Measurements from ENCODE around the gene PDE6G. TPM values are rescaled to one million over a fixed set of nuclear protein-coding genes. Genes with fewer than 3 reads are reported as not detected.

Gene PDE6G
- total and polyA plus RNA-seq, 2 of the 13 experiments (the other 11 are each of a cell fraction or from before 2014, with no cell fraction given) = 1.4 to 6.7 TPM

DNA sequence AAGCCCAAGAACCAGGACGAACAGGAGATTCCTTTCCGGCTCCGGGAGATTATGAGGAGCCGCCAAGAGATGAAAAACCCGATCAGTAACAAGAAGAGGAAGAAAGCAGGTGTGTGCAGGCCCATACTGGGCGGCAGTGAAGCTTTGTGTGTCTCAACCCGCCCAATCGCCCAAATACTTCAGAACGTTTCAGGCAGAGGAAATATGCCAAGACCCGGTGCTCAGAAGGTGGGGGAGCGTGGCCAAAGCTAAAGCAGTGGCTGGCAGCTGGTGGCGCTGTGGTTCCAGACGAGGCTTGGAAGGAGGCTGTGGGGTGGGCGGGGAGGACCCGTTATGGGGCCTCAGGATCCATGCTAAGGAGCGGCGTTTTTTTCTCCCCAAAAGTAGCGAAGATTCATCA, 11.4 kb upstream of the PDE6G start:
- POLR2A ChIA-PET = interaction anchor here (0.6 to 6.3 kb wide), 7 partner anchors 9 to 46 kb away, joined by 4 to 68 read pairs (median 15); partner anchors contain the start of genes ARL16, HGS, MRPL12 and NPLOC4
- TF ChIP-seq, protein P1, sequence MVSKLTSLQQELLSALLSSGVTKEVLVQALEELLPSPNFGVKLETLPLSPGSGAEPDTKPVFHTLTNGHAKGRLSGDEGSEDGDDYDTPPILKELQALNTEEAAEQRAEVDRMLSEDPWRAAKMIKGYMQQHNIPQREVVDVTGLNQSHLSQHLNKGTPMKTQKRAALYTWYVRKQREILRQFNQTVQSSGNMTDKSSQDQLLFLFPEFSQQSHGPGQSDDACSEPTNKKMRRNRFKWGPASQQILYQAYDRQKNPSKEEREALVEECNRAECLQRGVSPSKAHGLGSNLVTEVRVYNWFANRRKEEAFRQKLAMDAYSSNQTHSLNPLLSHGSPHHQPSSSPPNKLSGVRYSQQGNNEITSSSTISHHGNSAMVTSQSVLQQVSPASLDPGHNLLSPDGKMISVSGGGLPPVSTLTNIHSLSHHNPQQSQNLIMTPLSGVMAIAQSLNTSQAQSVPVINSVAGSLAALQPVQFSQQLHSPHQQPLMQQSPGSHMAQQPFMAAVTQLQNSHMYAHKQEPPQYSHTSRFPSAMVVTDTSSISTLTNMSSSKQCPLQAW (CRISPR knock-in tag; IDR thresholded peaks at IDR 0.05) = peak; percentile 45; the same call in 1 of the 2 replicates
- TF ChIP-seq, protein P2, sequence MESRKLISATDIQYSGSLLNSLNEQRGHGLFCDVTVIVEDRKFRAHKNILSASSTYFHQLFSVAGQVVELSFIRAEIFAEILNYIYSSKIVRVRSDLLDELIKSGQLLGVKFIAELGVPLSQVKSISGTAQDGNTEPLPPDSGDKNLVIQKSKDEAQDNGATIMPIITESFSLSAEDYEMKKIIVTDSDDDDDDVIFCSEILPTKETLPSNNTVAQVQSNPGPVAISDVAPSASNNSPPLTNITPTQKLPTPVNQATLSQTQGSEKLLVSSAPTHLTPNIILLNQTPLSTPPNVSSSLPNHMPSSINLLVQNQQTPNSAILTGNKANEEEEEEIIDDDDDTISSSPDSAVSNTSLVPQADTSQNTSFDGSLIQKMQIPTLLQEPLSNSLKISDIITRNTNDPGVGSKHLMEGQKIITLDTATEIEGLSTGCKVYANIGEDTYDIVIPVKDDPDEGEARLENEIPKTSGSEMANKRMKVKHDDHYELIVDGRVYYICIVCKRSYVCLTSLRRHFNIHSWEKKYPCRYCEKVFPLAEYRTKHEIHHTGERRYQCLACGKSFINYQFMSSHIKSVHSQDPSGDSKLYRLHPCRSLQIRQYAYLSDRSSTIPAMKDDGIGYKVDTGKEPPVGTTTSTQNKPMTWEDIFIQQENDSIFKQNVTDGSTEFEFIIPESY (CRISPR knock-in tag; IDR thresholded peaks at IDR 0.05) = peak; percentile 63; the same call in 1 of the 2 replicates
- TF ChIP-seq, protein P3, sequence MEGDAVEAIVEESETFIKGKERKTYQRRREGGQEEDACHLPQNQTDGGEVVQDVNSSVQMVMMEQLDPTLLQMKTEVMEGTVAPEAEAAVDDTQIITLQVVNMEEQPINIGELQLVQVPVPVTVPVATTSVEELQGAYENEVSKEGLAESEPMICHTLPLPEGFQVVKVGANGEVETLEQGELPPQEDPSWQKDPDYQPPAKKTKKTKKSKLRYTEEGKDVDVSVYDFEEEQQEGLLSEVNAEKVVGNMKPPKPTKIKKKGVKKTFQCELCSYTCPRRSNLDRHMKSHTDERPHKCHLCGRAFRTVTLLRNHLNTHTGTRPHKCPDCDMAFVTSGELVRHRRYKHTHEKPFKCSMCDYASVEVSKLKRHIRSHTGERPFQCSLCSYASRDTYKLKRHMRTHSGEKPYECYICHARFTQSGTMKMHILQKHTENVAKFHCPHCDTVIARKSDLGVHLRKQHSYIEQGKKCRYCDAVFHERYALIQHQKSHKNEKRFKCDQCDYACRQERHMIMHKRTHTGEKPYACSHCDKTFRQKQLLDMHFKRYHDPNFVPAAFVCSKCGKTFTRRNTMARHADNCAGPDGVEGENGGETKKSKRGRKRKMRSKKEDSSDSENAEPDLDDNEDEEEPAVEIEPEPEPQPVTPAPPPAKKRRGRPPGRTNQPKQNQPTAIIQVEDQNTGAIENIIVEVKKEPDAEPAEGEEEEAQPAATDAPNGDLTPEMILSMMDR (CRISPR knock-in tag; IDR thresholded peaks at IDR 0.05) = peak; percentile 64
- TF ChIP-seq ZNF274 (CRISPR knock-in tag; IDR thresholded peaks at IDR 0.05) = no peak
- TF ChIP-seq, protein P4, sequence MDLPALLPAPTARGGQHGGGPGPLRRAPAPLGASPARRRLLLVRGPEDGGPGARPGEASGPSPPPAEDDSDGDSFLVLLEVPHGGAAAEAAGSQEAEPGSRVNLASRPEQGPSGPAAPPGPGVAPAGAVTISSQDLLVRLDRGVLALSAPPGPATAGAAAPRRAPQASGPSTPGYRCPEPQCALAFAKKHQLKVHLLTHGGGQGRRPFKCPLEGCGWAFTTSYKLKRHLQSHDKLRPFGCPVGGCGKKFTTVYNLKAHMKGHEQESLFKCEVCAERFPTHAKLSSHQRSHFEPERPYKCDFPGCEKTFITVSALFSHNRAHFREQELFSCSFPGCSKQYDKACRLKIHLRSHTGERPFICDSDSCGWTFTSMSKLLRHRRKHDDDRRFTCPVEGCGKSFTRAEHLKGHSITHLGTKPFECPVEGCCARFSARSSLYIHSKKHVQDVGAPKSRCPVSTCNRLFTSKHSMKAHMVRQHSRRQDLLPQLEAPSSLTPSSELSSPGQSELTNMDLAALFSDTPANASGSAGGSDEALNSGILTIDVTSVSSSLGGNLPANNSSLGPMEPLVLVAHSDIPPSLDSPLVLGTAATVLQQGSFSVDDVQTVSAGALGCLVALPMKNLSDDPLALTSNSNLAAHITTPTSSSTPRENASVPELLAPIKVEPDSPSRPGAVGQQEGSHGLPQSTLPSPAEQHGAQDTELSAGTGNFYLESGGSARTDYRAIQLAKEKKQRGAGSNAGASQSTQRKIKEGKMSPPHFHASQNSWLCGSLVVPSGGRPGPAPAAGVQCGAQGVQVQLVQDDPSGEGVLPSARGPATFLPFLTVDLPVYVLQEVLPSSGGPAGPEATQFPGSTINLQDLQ (CRISPR knock-in tag; IDR thresholded peaks at IDR 0.05) = 0 out of 2 replicates have a peak, but pooled peaks have one; percentile 12
- TF ChIP-seq, protein P5, sequence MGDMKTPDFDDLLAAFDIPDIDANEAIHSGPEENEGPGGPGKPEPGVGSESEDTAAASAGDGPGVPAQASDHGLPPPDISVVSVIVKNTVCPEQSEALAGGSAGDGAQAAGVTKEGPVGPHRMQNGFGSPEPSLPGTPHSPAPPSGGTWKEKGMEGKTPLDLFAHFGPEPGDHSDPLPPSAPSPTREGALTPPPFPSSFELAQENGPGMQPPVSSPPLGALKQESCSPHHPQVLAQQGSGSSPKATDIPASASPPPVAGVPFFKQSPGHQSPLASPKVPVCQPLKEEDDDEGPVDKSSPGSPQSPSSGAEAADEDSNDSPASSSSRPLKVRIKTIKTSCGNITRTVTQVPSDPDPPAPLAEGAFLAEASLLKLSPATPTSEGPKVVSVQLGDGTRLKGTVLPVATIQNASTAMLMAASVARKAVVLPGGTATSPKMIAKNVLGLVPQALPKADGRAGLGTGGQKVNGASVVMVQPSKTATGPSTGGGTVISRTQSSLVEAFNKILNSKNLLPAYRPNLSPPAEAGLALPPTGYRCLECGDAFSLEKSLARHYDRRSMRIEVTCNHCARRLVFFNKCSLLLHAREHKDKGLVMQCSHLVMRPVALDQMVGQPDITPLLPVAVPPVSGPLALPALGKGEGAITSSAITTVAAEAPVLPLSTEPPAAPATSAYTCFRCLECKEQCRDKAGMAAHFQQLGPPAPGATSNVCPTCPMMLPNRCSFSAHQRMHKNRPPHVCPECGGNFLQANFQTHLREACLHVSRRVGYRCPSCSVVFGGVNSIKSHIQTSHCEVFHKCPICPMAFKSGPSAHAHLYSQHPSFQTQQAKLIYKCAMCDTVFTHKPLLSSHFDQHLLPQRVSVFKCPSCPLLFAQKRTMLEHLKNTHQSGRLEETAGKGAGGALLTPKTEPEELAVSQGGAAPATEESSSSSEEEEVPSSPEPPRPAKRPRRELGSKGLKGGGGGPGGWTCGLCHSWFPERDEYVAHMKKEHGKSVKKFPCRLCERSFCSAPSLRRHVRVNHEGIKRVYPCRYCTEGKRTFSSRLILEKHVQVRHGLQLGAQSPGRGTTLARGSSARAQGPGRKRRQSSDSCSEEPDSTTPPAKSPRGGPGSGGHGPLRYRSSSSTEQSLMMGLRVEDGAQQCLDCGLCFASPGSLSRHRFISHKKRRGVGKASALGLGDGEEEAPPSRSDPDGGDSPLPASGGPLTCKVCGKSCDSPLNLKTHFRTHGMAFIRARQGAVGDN (CRISPR knock-in tag; IDR thresholded peaks at IDR 0.05) = no peak
- TF ChIP-seq, protein P6, sequence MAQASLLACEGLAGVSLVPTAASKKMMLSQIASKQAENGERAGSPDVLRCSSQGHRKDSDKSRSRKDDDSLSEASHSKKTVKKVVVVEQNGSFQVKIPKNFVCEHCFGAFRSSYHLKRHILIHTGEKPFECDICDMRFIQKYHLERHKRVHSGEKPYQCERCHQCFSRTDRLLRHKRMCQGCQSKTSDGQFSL (CRISPR knock-in tag; IDR thresholded peaks at IDR 0.05) = 0 out of 2 replicates have a peak, but pooled peaks have one; percentile 7
- TF ChIP-seq, protein P7, sequence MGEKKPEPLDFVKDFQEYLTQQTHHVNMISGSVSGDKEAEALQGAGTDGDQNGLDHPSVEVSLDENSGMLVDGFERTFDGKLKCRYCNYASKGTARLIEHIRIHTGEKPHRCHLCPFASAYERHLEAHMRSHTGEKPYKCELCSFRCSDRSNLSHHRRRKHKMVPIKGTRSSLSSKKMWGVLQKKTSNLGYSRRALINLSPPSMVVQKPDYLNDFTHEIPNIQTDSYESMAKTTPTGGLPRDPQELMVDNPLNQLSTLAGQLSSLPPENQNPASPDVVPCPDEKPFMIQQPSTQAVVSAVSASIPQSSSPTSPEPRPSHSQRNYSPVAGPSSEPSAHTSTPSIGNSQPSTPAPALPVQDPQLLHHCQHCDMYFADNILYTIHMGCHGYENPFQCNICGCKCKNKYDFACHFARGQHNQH (CRISPR knock-in tag; IDR thresholded peaks at IDR 0.05) = no peak

More for the DNA sequence above, 11.4 kb upstream of the PDE6G start:
- Histone ChIP-seq H3K4me2 (ENCODE audit: low read depth, low read length) (peak overlapping the region; percentile 76), H3K4me3 (replicated peaks in 1 of 3; ENCODE audit: insufficient read depth in 1 of 3, low read depth in 2 of 3, low read length in 3 of 3) (peak overlapping the region; percentile 52 to 86 (median 62)), H3K27me3 (ENCODE audit: control insufficient read depth in 1 of 2, insufficient read depth in 2 of 2, low read length in 2 of 2) (no peaks in the 10 kb centered on the region; a peak in 1 of 5 replicates), H4K20me1 (ENCODE audit: insufficient read depth, low read length) (no peaks in the 10 kb centered on the region), H3K9ac (ENCODE audit: insufficient read depth, low read depth, low read length) (peak overlapping the region; percentile 42), H3K4me1 (ENCODE audit: insufficient read depth, low read length) (peaks cover 27% of the 10 kb centered on the region), H3K9me3 (ENCODE audit: low read length) (no peaks in the 10 kb centered on the region), H3K79me2 (ENCODE audit: insufficient read depth, low read length) (peaks cover 30% of the 10 kb centered on the region), H3K36me3 (replicated peaks in 1 of 2; ENCODE audit: control insufficient read depth in 1 of 2, insufficient read depth in 2 of 2, low read length in 2 of 2) (peaks cover 25 to 41% of the 10 kb centered on the region in 2 experiments), H2AFZ (ENCODE audit: low read length) (no peak overlapping the region), H3K27ac (ENCODE audit: extremely low read length, insufficient read depth, low read length) (peak overlapping the region; percentile 12)
- 89% methylated on average over 18 of the region's 18 CpGs for WGBS (ENCODE audit: low lambda C conversion rate)
- in situ Hi-C loops (cut with HindIII; ENCODE audit: extremely low pct_ligation_motif_present, low pct_unique_long_range_greater_than_20kb) (no loop called here), intact Hi-C loops (cut with micrococcal nuclease; ENCODE audit: unreplicated experiment) (loop anchor here (2.0 to 5.0 kb wide), 2 partner anchors 31 to 35 kb away; partner anchors contain the start of genes MRPL12, NPLOC4 and TSPAN10)
- BruUV-seq (replicated peaks) = no TSS peak
- FAIRE-seq = no peak
- CTCF ChIA-PET (ENCODE audit: low intra/inter-chr PET ratio, low total read pairs) = no interaction called here
- no peak for DNase-seq (ENCODE audit: low spot score)
- ATAC-seq = no peak
